ENCODE data around the gene TAX1BP1.

GRCh38 chr7:27735831-27736230, 4.1 kb upstream of the TAX1BP1 start:
- TF ChIP-seq POLR2AphosphoS5 (IDR thresholded peaks at IDR 0.05; ENCODE audit: low read depth, low read length) (no peak), POLR2A (IDR thresholded peaks at IDR 0.05; ENCODE audit: low read depth, low read length) (no peak), TAF1 (IDR thresholded peaks at IDR 0.05; ENCODE audit: low read depth, low read length) (no peak), SPI1 (IDR thresholded peaks at IDR 0.05; ENCODE audit: low read depth, low read length) (no peak)

All from GM12891 (cell line).